GM20431 (cell line): ENCODE data around the gene LATS2.
"Not testable (repeated sequence)": the region's sequence is repeated elsewhere in the genome, so short reads cannot be mapped to it uniquely, and the experiment has no call there.

Experiments
- in situ Hi-C: fragments of 300-500 bp; cut with MseI, MboI; formaldehyde crosslinking; loops from one replicate; pipeline ENCODE4 v1.15.0; 2020; ENCODE audit warnings: low sequenced_read_pairs; ENCODE audit not compliant: unreplicated experiment

Gene LATS2

DNA sequence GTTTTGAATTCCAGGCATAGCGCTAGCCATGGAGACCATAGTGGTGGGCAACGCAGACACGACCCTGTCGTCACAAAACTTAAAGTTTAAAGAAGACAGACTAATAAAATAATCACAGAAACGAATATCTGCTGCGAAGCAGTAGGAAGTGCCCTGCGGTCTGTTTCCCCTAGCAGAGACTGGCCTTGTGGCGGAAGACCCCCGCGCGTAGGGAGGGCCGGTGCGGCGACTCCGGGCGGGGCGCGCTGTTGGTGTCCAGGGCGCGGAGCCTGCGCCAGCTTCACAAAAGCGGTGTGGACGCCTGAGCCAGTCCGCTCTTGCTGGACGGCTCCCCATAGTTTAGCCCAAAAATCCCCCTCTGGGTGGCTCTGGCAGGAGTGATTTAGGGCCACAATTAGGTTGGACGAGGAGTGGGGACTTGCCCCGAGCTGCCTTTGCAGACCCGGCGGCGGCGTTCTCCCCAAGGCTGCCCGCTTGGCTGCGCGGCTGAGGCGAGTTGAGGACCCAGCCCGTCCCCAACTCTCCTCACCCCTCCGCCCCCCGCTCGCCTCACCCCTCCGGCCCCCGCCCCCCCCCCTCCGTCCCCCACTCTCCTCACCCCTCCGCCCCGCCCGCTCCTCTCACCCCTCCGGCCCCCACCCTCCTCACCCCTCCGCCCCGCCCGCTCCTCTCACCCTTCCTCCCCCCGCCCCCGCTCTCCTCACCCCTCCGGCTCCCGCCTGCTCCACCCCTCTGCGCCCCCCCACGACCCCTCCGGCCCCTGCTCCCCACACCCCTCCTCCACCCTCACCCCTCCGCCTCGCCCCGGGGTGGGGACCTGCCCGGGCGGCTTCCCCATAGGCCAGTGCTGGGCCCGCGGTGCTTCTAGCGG lies 14.2 kb upstream of the LATS2 start:
- in situ Hi-C loops: no loop called here

DNA sequence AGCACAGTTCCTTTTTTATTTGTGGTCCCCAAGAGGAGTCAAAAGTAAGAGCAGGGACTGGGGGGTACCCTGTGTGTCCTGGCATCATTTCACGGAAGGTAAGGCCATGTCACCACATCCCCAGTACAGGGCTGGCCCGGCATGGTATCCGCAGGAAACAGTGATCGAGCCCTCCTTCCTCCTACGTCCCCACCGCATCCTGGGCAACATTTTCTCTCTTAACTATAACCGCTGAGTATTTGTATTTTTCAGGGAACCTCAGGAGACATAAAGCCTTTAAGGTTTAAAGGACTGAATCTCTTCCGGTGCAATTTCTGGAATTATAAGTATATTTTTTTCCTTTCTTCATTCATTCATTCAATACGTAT lies 13.6 kb upstream of the LATS2 start:
- in situ Hi-C loops: no loop called here

DNA sequence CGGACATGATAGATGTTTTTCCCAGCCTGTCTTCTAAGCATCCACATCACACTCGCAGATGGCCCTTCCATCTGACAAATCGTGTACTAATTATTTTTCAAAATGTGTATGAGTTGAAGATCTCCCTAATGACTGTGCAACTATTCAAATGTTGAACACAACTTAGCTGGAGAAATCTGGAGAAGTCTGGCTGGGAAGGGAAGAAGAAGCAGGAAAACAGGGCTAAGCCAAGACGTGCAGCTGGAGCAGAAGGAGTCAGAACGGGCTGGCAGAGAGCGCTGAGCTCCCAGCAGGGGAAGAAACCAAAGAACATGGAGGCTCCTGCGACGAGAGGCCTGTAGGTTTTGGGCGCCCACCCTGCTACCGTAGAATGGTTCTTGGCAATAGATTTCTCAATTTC lies 13.2 kb upstream of the LATS2 start:
- in situ Hi-C loops: no loop called here

DNA sequence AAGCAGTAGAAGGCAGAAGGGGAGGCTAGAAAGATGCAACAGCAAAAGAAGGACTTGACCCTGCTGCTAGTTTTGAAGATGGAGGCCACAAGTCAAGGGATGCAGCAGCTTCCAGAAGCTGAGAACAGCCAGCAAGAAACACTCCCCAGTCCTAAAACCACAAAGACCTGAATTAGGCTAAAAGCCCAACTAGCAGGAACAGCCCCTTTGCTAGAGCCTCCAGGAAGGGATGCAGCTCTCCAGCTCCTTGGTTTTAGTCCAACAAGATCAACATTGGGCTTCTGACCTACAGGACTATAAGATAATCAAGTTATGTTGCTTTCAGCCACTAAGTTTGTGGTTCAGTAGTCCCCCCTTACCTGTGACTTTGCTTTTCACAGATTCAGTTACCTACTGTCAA lies 10.5 kb upstream of the LATS2 start:
- in situ Hi-C loops: no loop called here

DNA sequence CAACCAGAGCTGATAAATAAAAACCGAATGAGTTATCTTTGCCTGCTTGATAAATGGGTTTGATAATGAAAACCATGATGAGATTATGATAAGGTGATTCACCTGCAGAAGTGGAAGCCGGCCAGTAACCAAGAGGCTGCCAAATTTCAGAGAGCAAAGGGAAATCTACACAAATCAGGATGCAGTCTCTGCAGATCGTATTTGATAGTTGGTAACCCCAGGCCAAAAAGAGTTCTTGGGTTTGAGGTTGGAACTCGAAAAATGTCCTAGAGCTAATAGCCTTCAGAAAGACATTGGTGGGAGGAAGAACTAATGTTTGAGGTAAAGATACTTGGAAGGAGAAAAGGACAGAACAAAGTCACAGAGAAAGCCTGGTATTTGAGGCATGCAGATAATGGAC lies 9.6 kb upstream of the LATS2 start:
- in situ Hi-C loops: no loop called here

DNA sequence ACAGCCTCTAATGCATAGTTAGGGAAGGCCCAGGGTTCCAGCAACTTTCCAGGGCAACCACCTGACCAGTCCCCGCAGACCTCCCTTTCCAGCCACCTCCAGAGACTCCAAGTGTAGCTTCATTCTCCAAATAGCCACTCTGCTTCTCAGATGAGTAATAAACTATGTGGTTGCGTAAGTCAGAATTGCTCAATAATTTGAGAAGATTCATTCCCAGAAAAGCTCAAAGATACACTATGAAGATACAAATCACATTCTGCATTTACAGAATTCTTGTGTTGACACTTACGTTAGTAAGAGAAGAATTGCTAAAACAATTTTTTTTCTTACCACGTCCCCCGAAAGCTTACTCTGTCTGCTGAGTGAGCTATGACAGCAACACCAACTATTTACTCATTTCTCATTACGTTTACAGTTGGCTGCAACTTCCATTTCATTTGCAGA lies 8.2 kb upstream of the LATS2 start:
- in situ Hi-C loops: no loop called here

DNA sequence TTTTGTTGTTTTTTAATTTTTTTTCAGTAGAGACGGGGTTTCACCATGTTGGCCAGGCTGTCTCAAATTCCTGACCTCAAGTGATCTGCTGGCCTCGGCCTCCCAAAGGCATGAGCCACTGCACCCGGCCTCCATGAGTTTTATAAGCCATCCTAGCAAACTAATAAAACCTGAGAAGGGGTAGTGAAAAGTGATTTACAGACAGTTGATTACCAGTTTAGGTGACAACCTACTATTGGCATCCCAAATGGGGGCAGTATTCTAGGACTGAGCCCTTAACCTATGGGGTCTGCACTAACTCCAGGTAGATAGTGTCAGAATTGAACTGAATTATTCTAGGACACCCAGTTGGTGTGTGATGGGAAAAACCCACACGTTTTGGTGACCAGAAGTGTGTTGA lies 6.5 kb upstream of the LATS2 start:
- in situ Hi-C loops: no loop called here

DNA sequence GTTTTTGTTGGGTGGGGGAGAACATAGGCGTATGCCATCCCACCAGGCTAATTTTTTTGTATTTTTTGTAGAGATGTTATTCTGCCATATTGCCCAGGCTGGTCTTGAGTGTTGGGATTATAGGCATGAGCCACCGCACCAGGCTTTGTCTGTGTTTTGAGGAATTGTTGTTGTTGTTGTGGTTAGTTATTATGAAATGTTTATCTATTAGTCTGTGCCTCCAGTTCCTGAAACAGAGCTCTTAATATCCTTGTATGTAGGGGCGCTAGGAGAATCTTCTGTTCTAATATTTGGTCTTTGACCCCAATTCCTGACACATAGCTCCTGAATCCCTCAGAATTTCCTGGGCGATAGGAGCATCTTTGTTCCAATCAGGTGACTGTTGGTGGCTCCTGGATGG lies 5.6 kb upstream of the LATS2 start:
- in situ Hi-C loops: no loop called here

DNA sequence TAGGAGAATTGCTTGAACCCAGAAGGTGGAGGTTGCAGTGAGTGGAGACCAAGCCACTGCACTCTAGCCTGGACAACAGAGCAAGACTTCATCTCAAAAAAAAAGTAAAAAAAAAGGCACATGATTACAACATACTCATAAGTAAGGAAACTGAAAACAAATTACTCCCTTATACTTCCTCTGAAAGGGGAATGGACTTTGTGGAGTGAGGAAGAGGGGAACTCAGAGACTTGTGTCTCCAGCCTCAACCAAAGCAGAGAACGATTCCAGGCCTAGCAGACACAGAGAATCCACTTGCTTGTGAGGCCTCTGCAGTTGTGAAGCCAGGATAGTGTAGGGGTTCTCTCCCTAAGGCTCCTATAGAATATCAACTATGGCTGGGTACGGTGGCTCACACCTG lies 4.3 kb upstream of the LATS2 start:
- in situ Hi-C loops: no loop called here

DNA sequence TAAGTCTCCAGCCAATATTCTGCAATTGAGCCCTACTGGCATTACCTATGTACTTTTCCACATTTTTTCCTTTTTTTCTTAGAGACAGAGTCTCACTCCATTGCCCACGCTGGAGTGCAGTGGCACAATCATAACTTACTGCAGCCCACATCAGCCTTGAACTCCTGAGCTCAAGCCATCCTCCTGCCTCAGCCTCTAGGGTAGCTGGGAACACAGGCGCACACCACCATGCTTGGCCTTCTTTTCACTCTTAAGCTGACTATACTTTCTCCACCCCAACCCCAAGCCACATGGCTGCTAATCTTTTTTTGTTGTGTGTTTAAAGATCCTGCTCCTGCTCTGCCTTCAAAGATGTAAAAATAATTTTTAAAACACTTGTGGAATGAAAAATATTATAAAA lies 1.6 kb upstream of the LATS2 start:
- in situ Hi-C loops: no loop called here

DNA sequence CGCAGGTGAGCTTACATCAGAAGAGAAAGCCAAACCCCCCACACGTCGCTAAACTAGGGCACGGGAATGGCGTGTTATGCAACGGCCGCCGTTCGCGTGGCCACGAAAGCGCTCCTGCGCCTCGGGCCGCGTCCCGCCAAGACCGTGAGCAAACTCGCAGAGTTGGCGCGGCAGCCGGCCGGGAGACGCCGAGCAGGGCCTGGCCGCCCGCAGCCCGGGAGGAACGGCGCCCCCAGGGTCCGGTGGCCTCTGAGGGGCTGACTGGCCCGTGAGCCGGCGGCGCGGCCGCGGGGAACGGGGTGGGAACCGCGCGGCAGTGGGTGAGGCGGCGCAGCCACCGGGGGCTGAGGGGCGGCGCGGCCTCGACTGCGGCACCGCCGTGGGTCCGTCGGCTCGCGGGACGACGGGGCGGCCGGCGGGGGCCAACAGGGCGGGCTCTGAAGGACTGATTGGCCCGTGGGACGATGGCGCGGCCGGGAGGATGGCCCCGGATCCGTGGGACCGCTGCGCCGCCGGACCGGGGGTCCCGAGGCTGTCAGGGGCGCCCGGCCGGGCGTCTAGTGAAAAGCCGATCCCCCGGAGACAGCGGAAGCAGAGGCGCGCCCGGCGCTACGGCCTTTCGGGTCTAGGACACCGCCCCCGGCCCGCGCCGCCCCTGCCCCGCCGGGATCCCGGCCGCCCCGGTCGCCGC lies 903 bp downstream of the LATS2 start:
- in situ Hi-C loops: no loop called here

DNA sequence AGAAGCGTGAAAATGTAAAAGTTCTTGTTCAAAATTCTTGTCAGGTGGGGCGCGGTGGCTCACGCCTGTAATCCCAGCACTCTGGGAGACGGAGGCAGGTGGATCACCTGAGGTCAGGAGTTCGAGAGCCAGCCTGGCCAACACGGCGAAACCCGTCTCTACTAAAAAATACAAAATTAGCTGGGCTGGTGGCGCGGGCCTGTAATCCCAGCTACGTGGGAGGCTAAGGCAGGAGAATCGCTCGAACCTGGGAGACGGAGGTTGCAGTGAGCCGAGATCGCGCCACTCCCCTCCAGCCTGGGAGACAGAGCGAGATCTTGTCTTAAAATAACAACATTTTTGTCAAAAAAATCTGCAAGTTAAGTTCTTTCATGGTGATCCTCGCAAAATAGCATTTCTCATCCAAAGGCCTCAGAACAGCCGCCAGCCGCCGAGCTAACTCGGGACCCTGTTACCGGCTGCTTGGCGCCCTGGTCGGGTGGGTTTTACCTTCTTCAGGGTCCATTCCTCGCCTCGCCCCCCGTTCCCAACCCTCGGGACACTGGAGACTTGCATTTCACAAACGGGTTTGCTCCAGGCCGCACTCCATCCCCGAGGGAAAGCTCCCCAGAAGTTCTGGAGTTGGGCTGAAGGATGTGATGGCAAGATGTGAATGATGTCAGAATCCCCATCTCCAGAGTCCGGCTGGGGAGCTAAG lies 1.6 kb downstream of the LATS2 start:
- in situ Hi-C loops: no loop called here

DNA sequence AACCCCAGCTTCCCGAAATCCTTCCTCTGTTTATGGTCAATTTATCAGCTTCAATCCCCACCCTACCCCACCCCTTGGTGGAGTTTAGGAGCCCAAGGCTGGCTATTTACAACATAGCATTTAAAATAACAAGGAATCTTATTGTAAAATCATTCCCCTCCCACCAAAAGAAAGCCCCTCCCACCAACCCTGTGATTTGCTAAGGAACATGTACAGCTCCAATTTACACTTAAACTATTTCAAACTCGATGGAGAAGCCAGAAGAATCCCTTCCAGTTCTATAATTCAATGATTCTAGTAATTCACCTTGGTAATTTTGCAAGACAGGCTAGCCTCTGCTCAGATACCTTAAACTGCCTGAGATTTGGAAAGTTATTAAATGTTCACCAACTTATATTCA lies 3.0 kb downstream of the LATS2 start:
- in situ Hi-C loops: no loop called here

DNA sequence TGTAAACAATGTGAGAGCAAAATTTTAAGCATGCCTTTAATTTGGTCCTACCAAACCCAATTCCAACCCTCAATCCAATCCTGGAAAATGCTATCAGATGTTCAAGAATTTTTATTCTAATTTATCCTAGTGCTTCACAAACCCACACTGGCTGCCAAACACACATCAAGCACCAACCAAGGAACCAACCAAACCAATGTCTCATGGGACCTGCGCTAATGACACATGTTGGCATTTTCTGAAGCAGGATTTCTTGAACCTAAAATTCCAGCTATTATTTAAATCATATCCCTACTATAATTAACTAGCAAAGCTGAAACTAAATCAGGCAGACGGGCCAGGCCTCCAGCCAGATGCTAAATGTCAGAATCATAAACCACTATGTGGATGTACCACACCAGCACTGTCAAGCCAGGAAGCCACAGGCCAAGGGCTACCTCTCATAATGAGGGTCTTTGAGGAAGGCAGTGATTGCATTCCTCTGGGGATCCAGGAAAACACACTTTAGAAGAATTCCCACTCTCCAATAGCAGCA lies 5.8 kb downstream of the LATS2 start:
- in situ Hi-C loops: no loop called here

DNA sequence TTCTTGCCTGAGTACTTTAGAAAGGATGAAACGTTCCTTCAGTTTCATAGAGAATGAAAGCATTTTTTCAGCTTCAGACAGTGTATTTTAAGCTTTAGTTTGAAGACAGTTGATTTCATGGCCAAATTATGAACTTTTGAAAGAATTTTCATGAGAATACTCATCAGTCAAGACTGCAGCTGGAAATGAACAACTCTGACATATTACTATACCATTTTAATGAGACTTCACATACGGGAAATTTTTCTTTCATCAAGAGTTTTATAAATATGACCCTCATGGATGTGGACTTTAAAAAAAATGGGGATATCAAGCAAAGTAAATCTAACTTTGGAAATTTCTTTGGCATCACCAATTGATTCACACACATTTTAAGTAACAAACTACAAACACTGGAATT lies 6.4 kb downstream of the LATS2 start:
- in situ Hi-C loops: no loop called here

DNA sequence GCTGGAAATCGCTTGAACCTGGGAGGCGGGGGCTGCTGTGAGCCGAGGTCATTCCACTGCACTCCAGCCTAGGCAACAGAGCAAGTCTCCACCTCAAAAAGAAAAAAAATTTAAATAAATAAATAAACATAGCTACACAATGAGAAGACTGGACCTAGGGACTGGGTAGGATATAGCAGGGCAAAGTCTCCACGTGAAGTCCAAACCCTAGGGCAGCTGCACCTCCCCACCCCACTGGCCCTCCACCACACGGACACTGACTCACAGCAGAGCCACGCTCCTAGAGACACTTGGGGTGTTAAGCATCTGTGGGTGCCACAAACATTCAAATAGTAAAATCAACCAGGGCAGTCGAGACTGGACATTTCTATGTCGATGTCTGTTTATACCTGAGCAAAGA lies 7.1 kb downstream of the LATS2 start:
- in situ Hi-C loops: no loop called here

DNA sequence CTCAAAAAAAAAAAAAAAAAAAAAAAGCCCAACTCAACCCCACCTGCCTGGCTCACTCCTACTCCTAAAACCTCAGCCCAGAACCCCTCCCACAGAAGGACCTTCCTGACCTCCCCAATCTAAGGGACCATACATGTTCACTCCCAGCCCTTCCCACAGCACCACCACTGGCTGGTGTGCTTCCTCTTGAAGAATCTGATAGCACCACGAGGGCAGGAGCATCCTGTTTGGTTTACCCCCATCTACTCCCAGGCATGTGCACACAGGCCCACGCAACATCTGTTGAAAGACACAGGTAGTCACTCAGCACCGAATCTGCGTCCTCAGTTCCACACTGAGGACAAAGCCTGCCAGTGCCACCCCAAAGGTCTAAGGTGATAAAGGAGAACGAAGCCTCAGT lies 8.2 kb downstream of the LATS2 start:
- in situ Hi-C loops: no loop called here

DNA sequence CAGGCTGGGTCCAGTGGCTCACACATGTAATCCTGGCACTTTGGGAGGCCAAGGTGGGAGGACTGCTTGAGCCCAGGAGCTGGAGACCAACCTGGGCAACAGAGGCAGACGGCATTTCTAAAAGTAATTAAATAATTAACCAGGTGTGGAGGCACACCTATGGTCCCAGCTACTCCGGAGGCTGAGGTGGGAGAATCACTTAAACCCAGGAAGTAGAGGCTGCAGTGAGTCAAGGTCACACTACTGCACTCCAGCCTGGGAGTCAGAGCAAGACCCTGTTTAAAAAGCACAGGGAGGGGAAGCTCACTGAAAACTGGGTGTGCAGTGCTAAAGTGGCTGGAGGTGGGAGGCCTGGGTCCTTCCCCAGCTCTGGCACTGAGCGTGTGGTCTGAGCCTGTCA lies 9.7 kb downstream of the LATS2 start:
- in situ Hi-C loops: no loop called here

DNA sequence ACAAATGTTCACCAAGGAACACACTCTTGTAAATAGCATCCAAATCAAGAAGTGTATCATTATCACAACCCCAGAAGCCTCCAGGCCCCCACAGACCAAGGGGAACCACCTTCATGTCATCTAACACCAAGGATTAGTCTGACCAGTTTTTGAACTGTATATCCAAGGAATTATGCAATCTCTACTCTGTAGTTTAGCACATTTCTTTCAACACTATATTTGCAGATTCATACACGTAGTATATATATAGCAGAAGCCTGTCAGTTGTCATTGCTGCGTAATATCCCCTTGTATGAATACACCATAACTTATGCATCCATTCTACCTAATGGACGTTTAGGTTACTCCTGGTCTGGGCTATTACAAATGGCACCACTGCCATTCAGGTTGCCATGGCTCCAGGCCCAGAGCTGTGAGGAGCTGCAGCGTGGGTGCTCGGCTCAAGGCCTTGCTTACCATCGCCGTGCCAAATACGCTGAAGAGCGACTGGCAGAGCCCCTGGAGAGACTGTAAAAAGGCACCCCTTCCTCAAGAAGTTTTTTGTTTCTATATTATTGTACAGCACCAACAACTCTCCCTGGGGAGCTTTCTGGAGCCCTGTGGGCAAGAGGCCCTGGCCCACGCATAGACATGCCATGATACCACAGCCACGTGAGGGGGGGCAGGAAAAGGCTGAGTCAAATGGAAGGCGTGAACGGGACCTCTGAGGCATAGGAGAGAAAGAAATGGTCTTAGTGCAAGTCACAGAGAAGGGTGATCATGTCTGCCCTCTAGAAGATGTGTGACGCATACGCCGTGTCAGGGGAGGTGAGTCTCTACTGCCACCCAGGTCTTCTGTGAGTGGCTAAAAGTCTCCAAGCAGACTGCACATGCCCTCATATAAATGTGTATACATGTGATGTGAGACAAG lies 10.8 kb downstream of the LATS2 start:
- in situ Hi-C loops: no loop called here

DNA sequence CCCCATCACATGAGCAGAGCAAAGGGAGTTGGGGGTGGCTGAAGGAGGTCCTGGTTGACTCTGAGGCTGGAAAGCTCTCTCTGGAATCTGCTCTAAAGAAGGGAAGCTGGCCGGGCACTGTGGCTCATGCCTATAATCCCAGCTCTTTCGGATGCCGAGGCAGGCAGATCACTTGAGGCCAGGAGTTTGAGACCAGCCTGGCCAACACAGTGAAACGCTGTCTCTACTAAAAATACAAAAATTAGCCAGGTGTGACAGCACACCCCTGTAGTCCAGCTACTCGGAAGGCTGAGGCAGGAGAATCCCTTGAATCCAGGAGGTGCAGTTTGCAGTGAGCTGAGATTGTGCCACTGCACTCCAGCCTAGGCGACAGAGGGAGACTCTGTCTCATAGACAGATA lies 11.7 kb downstream of the LATS2 start:
- in situ Hi-C loops: not testable (repeated sequence)
